Measurements from ENCODE around the gene CSTF2T. TPM values are rescaled to one million over a fixed set of nuclear protein-coding genes. Genes with fewer than 3 reads are reported as not detected.

CSTF2T gene, protein sequence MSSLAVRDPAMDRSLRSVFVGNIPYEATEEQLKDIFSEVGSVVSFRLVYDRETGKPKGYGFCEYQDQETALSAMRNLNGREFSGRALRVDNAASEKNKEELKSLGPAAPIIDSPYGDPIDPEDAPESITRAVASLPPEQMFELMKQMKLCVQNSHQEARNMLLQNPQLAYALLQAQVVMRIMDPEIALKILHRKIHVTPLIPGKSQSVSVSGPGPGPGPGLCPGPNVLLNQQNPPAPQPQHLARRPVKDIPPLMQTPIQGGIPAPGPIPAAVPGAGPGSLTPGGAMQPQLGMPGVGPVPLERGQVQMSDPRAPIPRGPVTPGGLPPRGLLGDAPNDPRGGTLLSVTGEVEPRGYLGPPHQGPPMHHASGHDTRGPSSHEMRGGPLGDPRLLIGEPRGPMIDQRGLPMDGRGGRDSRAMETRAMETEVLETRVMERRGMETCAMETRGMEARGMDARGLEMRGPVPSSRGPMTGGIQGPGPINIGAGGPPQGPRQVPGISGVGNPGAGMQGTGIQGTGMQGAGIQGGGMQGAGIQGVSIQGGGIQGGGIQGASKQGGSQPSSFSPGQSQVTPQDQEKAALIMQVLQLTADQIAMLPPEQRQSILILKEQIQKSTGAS
- total RNA-seq = 21.3 TPM
- long read RNA-seq, full-length matches to known transcripts = 16 of 16 reads
- long read RNA-seq, partial matches to known transcripts = 0 of 16 reads
- long read RNA-seq, other reads (novel, unspliced or antisense) = 0 of 16 reads

GRCh38 chr10:51699475-51700227, at the start of gene CSTF2T:
Gene CSTF2T, minus strand, starts transcription at chr10:51699595. Its CDS starts 46 bp downstream, at chr10:51699549.
- DNase-seq (ENCODE audit: missing footprints) (peak; percentile 87), ATAC-seq (peak; percentile 96)
- intact Hi-C loops (cut with DNase I) = loop anchor here (10.0 kb wide), 2 partner anchors 275 to 635 kb away; no protein-coding TSS in a partner anchor

GRCh38 chr10:51748959-51749358, 49.6 kb upstream of the CSTF2T start:
- ATAC-seq = no peak
- intact Hi-C loops (cut with DNase I) = no loop called here

DNA sequence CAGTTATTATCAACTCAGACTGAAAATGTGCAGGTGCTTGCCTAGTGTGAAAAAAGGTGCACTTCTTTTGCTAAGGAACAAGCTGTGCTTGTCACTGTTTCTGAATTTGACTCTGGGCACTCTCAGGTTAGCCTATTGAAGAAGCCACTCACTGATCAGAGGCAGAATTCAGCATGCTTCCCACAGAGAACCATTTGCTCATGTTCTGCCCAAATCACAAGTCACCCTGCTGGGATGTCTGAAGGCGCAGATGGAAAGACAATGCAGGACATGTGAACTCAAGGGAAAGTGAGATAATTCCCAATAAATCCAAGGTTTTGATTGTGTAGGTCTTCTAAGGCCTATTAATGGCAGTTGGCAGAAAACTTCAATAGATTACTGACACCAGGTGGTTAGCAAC, 47.8 kb upstream of the CSTF2T start:
- ATAC-seq (no peak), DNase-seq (ENCODE audit: missing footprints) (no peak)
- intact Hi-C loops (cut with DNase I) = no loop called here

More at GRCh38 chr10:51748959-51749358, 49.6 kb upstream of the CSTF2T start:
- no peak for DNase-seq (ENCODE audit: missing footprints)

GRCh38 chr10:51745397-51745796, 46.0 kb upstream of the CSTF2T start:
- ATAC-seq (no peak), DNase-seq (ENCODE audit: missing footprints) (no peak)
- intact Hi-C loops (cut with DNase I) = no loop called here

GRCh38 chr10:51744235-51745000, 45.0 kb upstream of the CSTF2T start:
- intact Hi-C loops (cut with DNase I) = no loop called here
- no peak for DNase-seq (ENCODE audit: missing footprints)
- ATAC-seq = no peak

GRCh38 chr10:51743146-51743545, 43.8 kb upstream of the CSTF2T start:
- intact Hi-C loops (cut with DNase I) = no loop called here
- DNase-seq (ENCODE audit: missing footprints) (no peak), ATAC-seq (peak; percentile 56)

GRCh38 chr10:51733057-51733456, 33.7 kb upstream of the CSTF2T start:
- intact Hi-C loops (cut with DNase I) = no loop called here
- DNase-seq (ENCODE audit: missing footprints) = no peak
- no peak for ATAC-seq

GRCh38 chr10:51729822-51730555, 30.6 kb upstream of the CSTF2T start:
- intact Hi-C loops (cut with DNase I) = loop anchor here (10.0 kb wide), 1 partner anchor 225 kb away; no protein-coding TSS in a partner anchor
- ATAC-seq (no peak), DNase-seq (ENCODE audit: missing footprints) (no peak)

DNA sequence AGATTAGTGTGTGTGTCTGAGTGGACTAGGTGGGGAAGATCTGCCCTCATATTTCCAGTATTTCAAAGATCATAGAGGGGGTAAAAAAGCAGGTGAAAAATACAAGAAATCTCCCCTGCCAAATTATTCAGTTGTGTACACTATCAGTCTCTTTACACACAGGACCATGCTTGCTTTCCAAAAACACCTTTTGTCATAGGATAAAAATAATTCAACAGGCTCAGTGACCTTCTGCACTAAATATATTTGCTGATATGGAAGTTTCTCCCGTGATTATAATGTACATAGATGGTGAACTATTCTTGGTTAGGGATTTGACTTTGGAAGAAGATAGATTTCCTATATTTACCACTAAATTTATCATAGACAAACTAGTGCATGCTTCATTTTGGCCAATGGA, 24.6 kb upstream of the CSTF2T start:
- DNase-seq (ENCODE audit: missing footprints) (no peak), ATAC-seq (no peak)
- intact Hi-C loops (cut with DNase I) = loop anchor here (10.0 kb wide), 1 partner anchor 231 kb away; no protein-coding TSS in a partner anchor

DNA sequence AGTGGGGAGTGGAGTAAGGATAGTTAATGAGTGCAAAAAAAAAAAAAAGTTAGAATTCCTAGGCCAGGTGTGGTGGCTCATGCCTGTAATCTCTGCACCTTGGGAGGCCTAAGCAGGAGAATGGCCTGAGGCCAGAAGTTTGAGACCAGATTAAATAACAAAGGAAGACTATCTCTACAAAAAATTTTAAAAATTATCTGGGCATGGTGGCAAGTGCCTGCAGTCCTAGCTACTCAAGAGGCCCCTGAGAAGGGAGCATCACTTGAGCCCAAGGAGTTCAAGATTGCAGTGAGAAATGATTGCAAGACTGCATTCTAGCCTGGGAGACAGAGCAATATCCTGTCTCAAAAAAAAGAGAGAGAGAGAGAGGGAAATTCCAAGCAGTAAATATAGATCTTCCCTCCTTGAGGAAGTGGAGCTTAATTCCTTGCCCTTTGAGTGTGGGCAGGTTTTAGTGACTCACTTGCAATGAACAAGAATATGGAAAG, 19.5 kb upstream of the CSTF2T start:
- DNase-seq (ENCODE audit: missing footprints) = no peak
- intact Hi-C loops (cut with DNase I) = no loop called here
- ATAC-seq = no peak

GRCh38 chr10:51716981-51717380, 17.6 kb upstream of the CSTF2T start:
- intact Hi-C loops (cut with DNase I) = no loop called here
- DNase-seq (ENCODE audit: missing footprints) (no peak), ATAC-seq (no peak)

DNA sequence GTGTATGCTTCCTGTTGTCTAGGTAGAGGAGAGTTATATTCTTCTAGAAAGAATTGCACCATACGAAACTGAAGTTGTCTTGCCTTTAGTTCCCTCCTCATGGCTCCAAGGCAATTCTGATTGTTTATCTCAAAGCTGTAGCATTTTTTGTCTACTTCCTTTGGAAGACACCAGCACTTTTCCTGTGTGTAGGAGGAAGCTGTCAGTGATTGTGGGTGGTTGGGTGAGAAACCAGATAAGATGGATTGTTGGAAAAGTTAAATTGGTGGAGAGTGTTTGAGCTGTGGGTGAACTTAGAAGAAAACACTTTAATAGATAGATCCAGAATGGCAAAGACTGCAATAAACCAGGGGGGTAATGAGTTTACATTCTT, 12.1 kb upstream of the CSTF2T start:
- ATAC-seq (no peak), DNase-seq (ENCODE audit: missing footprints) (no peak)
- intact Hi-C loops (cut with DNase I) = no loop called here

DNA sequence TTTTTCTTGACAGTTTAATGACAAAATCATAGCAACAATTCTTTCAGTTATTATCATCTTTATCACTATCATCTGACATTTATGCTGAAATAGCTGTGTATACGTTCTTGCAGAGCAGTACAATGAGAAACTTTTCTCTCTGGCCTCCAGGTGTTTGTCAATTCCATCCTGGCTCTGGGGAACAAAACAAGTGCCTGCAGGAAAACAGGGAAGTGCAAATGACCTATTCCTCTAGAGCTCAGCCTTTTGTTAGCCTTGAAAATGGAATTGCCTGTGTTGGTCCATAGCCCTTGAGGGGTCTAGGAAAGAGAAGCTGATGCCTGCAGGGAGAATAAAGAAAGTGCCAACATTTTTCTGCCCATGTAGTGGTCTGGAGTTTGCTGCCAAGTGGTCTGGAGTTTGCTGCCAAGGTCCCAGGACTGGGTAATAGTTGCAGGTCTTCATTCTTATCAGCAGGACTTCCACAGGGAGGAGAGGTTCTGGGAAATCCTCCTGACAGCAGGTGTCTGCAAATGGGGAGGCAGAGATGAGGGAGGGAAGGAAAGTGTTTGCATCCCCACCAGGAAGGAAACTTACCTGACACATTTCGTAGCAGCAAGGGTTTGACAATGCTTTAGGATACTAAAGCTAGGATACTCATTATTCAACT, 10.1 kb upstream of the CSTF2T start:
- DNase-seq (ENCODE audit: missing footprints) (no peak), ATAC-seq (no peak)
- intact Hi-C loops (cut with DNase I) = no loop called here

DNA sequence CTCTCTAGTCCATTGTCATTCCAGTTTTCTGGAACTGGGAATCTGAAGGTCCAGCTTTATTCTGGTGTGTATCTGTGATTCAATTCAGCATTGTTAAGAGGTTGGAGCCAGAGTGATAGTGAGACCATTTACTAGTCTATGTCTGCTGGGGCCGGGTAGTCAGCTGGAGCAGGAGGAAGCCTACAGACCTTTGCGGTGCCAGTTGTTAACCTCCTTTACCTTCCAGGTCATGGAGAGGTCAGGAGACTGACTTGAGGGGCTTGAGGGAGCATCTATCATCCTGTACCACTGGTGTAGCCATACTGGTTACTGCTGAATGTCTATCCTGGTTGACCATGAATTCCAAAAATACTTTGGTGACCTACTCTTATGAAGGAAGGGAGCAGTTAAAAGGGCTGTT, 9.2 kb upstream of the CSTF2T start:
- DNase-seq (ENCODE audit: missing footprints) = no peak
- no peak for ATAC-seq
- intact Hi-C loops (cut with DNase I) = no loop called here

DNA sequence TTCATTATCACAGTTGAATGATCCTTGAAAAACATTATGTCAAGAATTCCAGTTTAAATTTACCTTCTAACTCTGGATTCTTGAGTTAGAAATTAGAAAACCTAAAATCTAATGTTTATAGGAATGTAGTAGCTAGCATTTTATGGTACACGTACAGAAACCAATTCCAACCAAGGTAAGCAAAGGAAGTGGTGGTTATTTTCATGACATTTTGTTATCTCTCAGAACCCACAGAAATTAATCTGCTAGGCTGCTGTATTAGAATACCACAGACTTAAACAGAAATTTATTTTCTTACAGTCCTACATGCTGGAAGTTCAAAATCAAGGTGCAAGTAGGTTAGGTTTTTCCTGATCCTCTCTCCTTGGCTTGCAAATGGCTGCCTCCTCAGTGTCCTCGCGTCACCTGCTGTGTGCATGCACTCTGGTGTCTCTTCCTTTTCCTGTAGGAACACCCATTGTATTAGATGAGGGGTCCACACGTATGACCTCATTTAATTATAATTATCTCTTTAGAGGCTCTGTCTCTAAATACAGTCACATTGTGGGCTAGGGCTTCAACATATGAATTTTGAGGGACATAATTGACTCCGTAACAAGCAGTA, 8.5 kb upstream of the CSTF2T start:
- intact Hi-C loops (cut with DNase I) = no loop called here
- DNase-seq (ENCODE audit: missing footprints) = no peak
- no peak for ATAC-seq

DNA sequence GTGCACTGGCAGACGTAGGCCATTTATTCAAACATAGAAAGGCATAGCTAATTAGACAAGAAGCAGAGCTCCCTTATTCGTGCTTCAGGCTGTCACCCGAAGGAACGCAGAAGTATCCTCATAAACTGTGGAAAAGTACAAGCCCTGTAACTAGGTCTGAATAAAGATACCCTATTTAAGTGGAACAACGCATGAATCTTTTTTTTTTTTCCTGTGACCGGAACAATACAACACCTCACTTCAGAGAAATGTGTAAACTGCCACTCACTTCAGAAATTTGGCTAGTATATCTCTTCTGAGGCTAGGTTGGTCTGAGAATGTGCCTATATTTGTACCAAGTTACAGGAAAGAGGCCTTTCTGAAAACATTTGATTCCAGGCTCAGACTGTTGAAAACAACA, 8.0 kb upstream of the CSTF2T start:
- intact Hi-C loops (cut with DNase I) = no loop called here

GRCh38 chr10:51706225-51706624, 6.8 kb upstream of the CSTF2T start:
- intact Hi-C loops (cut with DNase I) = no loop called here
- DNase-seq (ENCODE audit: missing footprints) (peak; percentile 68), ATAC-seq (peak; percentile 88)

More for the DNA sequence above, 8.0 kb upstream of the CSTF2T start:
- ATAC-seq (peak; percentile 20), DNase-seq (ENCODE audit: missing footprints) (no peak)

All from Right ventricle myocardium inferior (tissue), 1 donor.